ENCODE data around the gene CRACR2B.

CRACR2B gene

DNA sequence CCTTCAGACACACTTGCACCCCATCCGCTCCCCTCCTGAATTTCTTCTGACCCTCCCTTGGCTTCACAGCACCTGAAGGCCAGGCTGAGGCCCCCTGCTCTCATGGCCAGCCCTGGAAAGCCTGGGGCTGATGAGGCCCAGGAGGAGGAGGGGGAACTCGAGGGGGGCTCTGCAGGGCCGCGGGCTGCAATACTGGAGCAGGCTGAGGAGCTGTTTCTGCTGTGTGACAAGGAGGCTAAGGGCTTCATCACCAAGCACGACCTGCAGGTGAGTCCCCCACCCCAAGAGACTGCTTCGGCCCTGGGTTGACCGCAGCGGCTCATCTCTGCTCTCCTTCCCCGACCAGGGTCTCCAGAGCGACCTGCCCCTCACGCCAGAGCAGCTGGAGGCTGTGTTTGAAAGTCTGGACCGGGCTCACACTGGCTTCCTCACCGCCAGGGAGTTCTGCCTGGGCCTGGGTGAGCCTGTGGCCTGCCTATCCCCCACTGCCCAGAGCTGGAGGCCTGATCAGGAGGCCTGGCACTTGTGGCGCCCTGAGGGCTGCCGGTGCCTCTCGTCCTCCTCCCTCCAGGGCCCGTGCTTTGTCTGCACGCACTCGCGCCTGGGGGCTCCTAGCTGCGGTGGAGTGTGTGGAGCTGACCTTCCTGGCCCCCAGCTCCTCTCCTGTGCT lies 922 bp downstream of the CRACR2B start:
- Histone ChIP-seq H3K4me1 (ENCODE audit: insufficient read depth, low read length, poor library complexity, severe bottlenecking) (peaks cover 28% of the 10 kb centered on the region), H3K9me3 (ENCODE audit: insufficient read depth, low read depth, low read length) (no peaks in the 10 kb centered on the region), H4K20me1 (ENCODE audit: insufficient read depth, low read length, poor library complexity, severe bottlenecking) (peaks cover 3% of the 10 kb centered on the region), H3K79me2 (ENCODE audit: insufficient read depth, low read length) (peaks cover 9% of the 10 kb centered on the region; the same call in 1 of the 2 replicates), H3F3A (ENCODE audit: low read depth) (no peaks in the 10 kb centered on the region), H3K36me3 (ENCODE audit: insufficient read depth, low read length) (no peaks in the 10 kb centered on the region), H3K4me2 (ENCODE audit: low read depth, low read length, poor library complexity, severe bottlenecking) (peak overlapping the region; percentile 92), H3K9ac (ENCODE audit: low read depth, low read length, poor library complexity, severe bottlenecking) (peak overlapping the region; percentile 88), H3K4me3 (ENCODE audit: low read length, poor library complexity, severe bottlenecking) (peak overlapping the region; percentile 81), H3K27me3 (ENCODE audit: insufficient read depth, low read length, poor library complexity, severe bottlenecking) (no peaks in the 10 kb centered on the region), H3K9me2 (replicated peaks; ENCODE audit: low read depth, low read length) (no peaks in the 10 kb centered on the region), H2AFZ (ENCODE audit: low read length) (no peak overlapping the region)
- no peak for TF ChIP-seq EZH2phosphoT487 (IDR thresholded peaks at IDR 0.05; ENCODE audit: borderline replicate concordance)
- TF ChIP-seq, protein P1, sequence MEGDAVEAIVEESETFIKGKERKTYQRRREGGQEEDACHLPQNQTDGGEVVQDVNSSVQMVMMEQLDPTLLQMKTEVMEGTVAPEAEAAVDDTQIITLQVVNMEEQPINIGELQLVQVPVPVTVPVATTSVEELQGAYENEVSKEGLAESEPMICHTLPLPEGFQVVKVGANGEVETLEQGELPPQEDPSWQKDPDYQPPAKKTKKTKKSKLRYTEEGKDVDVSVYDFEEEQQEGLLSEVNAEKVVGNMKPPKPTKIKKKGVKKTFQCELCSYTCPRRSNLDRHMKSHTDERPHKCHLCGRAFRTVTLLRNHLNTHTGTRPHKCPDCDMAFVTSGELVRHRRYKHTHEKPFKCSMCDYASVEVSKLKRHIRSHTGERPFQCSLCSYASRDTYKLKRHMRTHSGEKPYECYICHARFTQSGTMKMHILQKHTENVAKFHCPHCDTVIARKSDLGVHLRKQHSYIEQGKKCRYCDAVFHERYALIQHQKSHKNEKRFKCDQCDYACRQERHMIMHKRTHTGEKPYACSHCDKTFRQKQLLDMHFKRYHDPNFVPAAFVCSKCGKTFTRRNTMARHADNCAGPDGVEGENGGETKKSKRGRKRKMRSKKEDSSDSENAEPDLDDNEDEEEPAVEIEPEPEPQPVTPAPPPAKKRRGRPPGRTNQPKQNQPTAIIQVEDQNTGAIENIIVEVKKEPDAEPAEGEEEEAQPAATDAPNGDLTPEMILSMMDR (conservative IDR thresholded peaks at IDR 0.05; ENCODE audit: low read length), result no peak

DNA sequence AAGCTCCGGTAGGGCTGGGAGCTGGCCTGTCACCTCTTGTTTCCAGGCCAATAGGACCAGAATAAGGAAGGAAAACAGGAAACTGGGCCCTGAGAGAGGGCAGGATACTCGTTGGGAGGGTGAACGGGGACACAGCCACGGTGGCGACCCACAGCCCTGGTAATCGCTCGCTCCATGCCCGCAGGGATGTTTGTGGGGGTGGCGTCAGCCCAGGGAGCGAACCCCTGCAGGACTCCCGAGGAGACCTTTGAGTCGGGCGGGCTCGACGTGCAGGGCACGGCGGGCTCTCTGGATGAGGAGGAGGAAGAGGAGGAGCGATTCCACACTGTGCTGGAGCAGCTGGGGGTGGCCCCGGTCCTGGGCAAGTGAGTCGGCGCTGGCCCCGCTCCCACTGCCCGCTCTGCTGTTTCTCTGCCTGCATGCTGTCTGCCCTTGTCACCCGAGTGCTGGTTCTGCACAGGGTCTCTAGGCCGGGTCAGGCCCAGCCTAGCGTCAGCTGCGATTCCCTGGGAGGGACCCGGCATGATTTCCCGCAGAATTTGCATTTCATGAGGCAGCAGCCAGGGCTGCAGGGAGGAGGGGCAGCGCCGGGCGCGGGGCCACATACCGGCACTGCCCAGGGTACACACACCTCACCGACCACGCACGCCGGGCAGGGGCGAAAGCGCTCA lies 1.6 kb downstream of the CRACR2B start:
- no peaks in the 10 kb centered on the region for H3K9me2 ChIP-seq (replicated peaks; ENCODE audit: low read depth, low read length)
- no peaks in the 10 kb centered on the region for H3K36me3 ChIP-seq (ENCODE audit: insufficient read depth, low read length)
- TF ChIP-seq EZH2phosphoT487 (IDR thresholded peaks at IDR 0.05; ENCODE audit: borderline replicate concordance), result no peak
- TF ChIP-seq, protein P1 (conservative IDR thresholded peaks at IDR 0.05; ENCODE audit: low read length), result no peak
- H3K4me1 ChIP-seq (ENCODE audit: insufficient read depth, low read length, poor library complexity, severe bottlenecking), result peaks cover 32% of the 10 kb centered on the region
- peak overlapping the region; percentile 88 for H3K9ac ChIP-seq (ENCODE audit: low read depth, low read length, poor library complexity, severe bottlenecking)
- no peaks in the 10 kb centered on the region for H3F3A ChIP-seq (ENCODE audit: low read depth)
- peaks cover 11% of the 10 kb centered on the region; the same call in 1 of the 2 replicates for H3K79me2 ChIP-seq (ENCODE audit: insufficient read depth, low read length)
- no peaks in the 10 kb centered on the region for H3K9me3 ChIP-seq (ENCODE audit: insufficient read depth, low read depth, low read length)
- H2AFZ ChIP-seq (ENCODE audit: low read length), result no peak overlapping the region
- no peak overlapping the region for H3K4me3 ChIP-seq (ENCODE audit: low read length, poor library complexity, severe bottlenecking)
- H3K27me3 ChIP-seq (ENCODE audit: insufficient read depth, low read length, poor library complexity, severe bottlenecking), result no peaks in the 10 kb centered on the region
- H3K4me2 ChIP-seq (ENCODE audit: low read depth, low read length, poor library complexity, severe bottlenecking), result no peak overlapping the region
- H4K20me1 ChIP-seq (ENCODE audit: insufficient read depth, low read length, poor library complexity, severe bottlenecking), result peaks cover 3% of the 10 kb centered on the region

DNA sequence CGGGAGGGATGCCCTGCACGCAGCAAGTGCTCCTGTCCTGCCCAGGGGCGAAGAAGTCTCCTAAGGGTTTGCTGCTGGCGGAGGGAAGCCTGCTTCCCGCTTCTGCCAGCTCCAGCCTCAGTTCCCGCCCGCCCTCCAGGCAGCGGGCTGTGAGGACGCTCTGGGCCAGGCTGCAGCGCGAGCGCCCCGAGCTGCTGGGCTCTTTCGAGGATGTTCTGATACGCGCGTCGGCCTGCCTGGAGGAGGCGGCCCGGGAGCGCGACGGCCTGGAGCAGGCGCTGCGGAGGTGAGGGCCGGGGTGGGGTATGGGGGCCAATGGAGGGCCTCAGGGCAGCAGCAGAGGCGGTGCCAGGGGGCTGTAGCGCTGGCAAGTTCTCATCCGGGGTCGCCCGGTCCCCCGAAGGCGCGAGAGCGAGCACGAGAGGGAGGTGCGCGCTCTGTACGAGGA lies 2.2 kb downstream of the CRACR2B start:
- Histone ChIP-seq H3F3A (ENCODE audit: low read depth) (no peaks in the 10 kb centered on the region), H3K9ac (ENCODE audit: low read depth, low read length, poor library complexity, severe bottlenecking) (no peak overlapping the region), H3K9me2 (replicated peaks; ENCODE audit: low read depth, low read length) (no peaks in the 10 kb centered on the region), H2AFZ (ENCODE audit: low read length) (no peak overlapping the region), H3K36me3 (ENCODE audit: insufficient read depth, low read length) (no peaks in the 10 kb centered on the region), H3K4me1 (ENCODE audit: insufficient read depth, low read length, poor library complexity, severe bottlenecking) (peaks cover 38% of the 10 kb centered on the region), H3K4me2 (ENCODE audit: low read depth, low read length, poor library complexity, severe bottlenecking) (no peak overlapping the region), H3K9me3 (ENCODE audit: insufficient read depth, low read depth, low read length) (no peaks in the 10 kb centered on the region), H4K20me1 (ENCODE audit: insufficient read depth, low read length, poor library complexity, severe bottlenecking) (peaks cover 3% of the 10 kb centered on the region), H3K4me3 (ENCODE audit: low read length, poor library complexity, severe bottlenecking) (no peak overlapping the region), H3K27me3 (ENCODE audit: insufficient read depth, low read length, poor library complexity, severe bottlenecking) (no peaks in the 10 kb centered on the region), H3K79me2 (ENCODE audit: insufficient read depth, low read length) (peaks cover 11% of the 10 kb centered on the region; the same call in 1 of the 2 replicates)
- TF ChIP-seq, protein P1 (conservative IDR thresholded peaks at IDR 0.05; ENCODE audit: low read length), result no peak
- TF ChIP-seq EZH2phosphoT487 (IDR thresholded peaks at IDR 0.05; ENCODE audit: borderline replicate concordance), result no peak

Measured in Loucy (cell line).